ENCODE measurements around the gene HIC1. TPM values are rescaled to one million over a fixed set of nuclear protein-coding genes. Genes with fewer than 3 reads are reported as not detected.

HIC1 gene
- total and polyA plus RNA-seq, 9 of the 15 experiments (the other 6 are each of a cell fraction or from before 2014, with no cell fraction given): 0.01 to 2.5 (median 0.18) TPM

GRCh38 chr17:2064980-2065785 is 10.3 kb downstream of the HIC1 start (continued):
- 0 out of 2 replicates have a peak, but pooled peaks have one; percentile 25 for TF ChIP-seq TFAP4 (CRISPR knock-in tag; IDR thresholded peaks at IDR 0.05; ENCODE audit: borderline replicate concordance)
- peak; percentile 76 for TF ChIP-seq JUND (IDR thresholded peaks at IDR 0.05; ENCODE audit: borderline replicate concordance, low read depth, low read length)
- TF ChIP-seq JUND (tag; IDR thresholded peaks at IDR 0.05; ENCODE audit: borderline replicate concordance, low read depth, low read length): peak; percentile 76; the same call in 1 of the 3 replicates
- TF ChIP-seq KLF1 (tag; IDR thresholded peaks at IDR 0.05): no peak
- TF ChIP-seq ZNF717 (CRISPR knock-in tag; IDR thresholded peaks at IDR 0.05): no peak
- peak; percentile 74; the same call in 1 of the 2 replicates for TF ChIP-seq ATF7 (IDR thresholded peaks at IDR 0.05)
- no peak for TF ChIP-seq SMAD4 (CRISPR knock-in tag; conservative IDR thresholded peaks at IDR 0.05)
- no peak for TF ChIP-seq NR3C1 (CRISPR knock-in tag; IDR thresholded peaks at IDR 0.05)
- peak; percentile 78 for TF ChIP-seq ATF3 (IDR thresholded peaks at IDR 0.05)
- no peak for TF ChIP-seq ATF3 (CRISPR knock-in tag; conservative IDR thresholded peaks at IDR 0.05)
- peak; percentile 15; the same call in 1 of the 2 replicates for TF ChIP-seq JUN (IDR thresholded peaks at IDR 0.05; ENCODE audit: borderline replicate concordance, low read depth, low read length)
- TF ChIP-seq JUN (CRISPR knock-in tag; IDR thresholded peaks at IDR 0.05; ENCODE audit: borderline replicate concordance): no peak
- TF ChIP-seq, protein P1, sequence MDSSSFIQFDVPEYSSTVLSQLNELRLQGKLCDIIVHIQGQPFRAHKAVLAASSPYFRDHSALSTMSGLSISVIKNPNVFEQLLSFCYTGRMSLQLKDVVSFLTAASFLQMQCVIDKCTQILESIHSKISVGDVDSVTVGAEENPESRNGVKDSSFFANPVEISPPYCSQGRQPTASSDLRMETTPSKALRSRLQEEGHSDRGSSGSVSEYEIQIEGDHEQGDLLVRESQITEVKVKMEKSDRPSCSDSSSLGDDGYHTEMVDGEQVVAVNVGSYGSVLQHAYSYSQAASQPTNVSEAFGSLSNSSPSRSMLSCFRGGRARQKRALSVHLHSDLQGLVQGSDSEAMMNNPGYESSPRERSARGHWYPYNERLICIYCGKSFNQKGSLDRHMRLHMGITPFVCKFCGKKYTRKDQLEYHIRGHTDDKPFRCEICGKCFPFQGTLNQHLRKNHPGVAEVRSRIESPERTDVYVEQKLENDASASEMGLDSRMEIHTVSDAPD (CRISPR knock-in tag; IDR thresholded peaks at IDR 0.05): no peak
- no peak for TF ChIP-seq ZNF217 (CRISPR knock-in tag; IDR thresholded peaks at IDR 0.05)
- peak; percentile 29 for TF ChIP-seq CTCFL (IDR thresholded peaks at IDR 0.05; ENCODE audit: borderline replicate concordance, insufficient read depth, low read depth, low read length, poor library complexity, severe bottlenecking)
- TF ChIP-seq HDGF (IDR thresholded peaks at IDR 0.05): no peak
- no peak for TF ChIP-seq BCOR (IDR thresholded peaks at IDR 0.05)
- TF ChIP-seq, protein P2, sequence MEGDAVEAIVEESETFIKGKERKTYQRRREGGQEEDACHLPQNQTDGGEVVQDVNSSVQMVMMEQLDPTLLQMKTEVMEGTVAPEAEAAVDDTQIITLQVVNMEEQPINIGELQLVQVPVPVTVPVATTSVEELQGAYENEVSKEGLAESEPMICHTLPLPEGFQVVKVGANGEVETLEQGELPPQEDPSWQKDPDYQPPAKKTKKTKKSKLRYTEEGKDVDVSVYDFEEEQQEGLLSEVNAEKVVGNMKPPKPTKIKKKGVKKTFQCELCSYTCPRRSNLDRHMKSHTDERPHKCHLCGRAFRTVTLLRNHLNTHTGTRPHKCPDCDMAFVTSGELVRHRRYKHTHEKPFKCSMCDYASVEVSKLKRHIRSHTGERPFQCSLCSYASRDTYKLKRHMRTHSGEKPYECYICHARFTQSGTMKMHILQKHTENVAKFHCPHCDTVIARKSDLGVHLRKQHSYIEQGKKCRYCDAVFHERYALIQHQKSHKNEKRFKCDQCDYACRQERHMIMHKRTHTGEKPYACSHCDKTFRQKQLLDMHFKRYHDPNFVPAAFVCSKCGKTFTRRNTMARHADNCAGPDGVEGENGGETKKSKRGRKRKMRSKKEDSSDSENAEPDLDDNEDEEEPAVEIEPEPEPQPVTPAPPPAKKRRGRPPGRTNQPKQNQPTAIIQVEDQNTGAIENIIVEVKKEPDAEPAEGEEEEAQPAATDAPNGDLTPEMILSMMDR (IDR thresholded peaks at IDR 0.05 in 2 of 3, conservative IDR thresholded peaks at IDR 0.05 in 1 of 3; ENCODE audit: insufficient read depth in 2 of 3, low read depth in 1 of 3, low read length in 3 of 3): peak; percentile 53 to 65 (median 62)
- TF ChIP-seq HNRNPK (IDR thresholded peaks at IDR 0.05; ENCODE audit: low read depth, low read length, poor library complexity, severe bottlenecking): no peak
- peak; percentile 55 for TF ChIP-seq SMC3 (conservative IDR thresholded peaks at IDR 0.05; ENCODE audit: insufficient read depth, low read depth, low read length)
- no peak for TF ChIP-seq ARID2 (IDR thresholded peaks at IDR 0.05)

All from K562 (cell line).